Sciatic nerve (tissue), 2 donors: ENCODE results near the gene GMNC. TPM values are rescaled to one million over a fixed set of nuclear protein-coding genes. Genes with fewer than 3 reads are reported as not detected.
"Not testable (repeated sequence)": the region's sequence is repeated elsewhere in the genome, so short reads cannot be mapped to it uniquely, and the experiment has no call there.

ENCODE experiments used
- ATAC-seq: fragments of 200-7000 bp; cut with Tn5 transposase; one replicate; pipeline ENCODE4 v1.9.1; 2020; ENCODE audit warnings: mild to moderate bottlenecking, moderate library complexity
- DNase-seq: peaks from one replicate; pipeline ENCODE4 v3.0.0-alpha.2; 2020; ENCODE audit warnings: low spot score
- intact Hi-C: fragments of 100-400 bp; cut with DNase I; formaldehyde crosslinking; loops from one replicate; pipeline ENCODE4 v1.14.2; 2022
- total RNA-seq: library from RNA; stranded (reverse); fragmentation: NEBNext Ultra II Directional; extraction: Animal tissue kit (Norgen Biotek cat#: 25700); gene quantifications from one replicate; pipeline ENCODE4 v1.2.1, GENCODE V29; 2021
- donor health status: DM: no; HTN: no; CAD: no.
- donor health status: DM: no; HTN: no; CAD: no.

GMNC gene, protein sequence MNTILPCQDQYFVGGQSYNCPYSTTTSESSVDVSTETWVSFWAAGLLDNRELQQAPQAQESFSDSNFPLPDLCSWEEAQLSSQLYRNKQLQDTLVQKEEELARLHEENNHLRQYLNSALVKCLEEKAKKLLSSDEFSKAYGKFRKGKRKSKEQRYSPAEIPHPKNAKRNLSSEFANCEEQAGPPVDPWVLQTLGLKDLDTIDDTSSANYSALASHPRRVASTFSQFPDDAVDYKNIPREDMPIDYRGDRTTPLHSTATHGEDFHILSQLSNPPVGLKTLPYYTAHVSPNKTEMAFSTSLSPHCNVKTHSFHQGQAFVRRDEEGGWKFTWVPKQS
- total RNA-seq, result not detected

DNA sequence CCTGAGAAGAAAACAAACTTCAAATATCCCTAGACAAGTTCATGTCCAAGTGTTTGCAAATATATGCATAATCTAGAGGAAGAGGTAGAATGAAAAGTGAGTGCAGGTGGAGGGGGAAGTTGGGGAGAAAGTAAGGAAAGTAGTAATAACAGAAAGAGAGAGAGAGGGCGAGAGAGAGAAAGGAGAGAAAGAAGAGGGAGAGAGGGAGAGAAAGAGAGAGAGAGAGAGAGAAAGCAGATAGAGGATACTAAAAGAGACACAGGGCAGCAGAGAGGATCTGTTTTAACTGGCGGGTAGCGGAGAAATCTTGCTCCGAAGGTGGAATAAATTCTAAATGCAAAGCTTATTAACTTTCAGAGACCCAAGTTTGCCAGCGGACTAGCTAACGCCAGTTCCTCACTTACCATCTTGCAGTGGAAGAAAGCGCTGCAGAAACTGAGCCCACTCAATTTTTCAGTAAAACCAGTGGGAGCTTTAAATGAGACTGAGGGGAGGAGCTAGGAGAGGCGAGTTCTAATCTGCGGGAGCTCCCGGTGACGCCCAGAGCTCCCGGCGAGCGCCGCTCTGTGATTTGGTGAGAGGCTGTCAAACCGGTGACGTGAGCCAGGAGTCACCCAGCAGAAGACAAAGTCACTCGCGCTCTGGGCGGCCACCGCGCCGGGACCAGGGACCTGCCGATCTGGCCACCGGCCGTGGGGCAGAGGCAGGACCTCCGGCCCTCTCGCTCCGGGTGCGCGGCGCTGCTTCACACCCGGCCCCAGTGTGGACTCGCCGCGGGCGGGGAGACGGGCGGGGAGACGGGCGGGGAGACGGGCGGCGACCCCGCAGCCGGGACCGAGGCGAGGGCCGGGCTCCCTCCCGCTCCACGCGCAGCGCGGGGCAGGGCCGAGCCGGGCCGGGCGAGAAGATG, at the start of gene GMNC:
Gene GMNC, minus strand, starts transcription at position 486 of the 910 bp plus-strand sequence. Its CDS starts 79 bp downstream, at position 407.
- intact Hi-C loops, result no loop called here
- ATAC-seq, result peak; percentile 97

DNA sequence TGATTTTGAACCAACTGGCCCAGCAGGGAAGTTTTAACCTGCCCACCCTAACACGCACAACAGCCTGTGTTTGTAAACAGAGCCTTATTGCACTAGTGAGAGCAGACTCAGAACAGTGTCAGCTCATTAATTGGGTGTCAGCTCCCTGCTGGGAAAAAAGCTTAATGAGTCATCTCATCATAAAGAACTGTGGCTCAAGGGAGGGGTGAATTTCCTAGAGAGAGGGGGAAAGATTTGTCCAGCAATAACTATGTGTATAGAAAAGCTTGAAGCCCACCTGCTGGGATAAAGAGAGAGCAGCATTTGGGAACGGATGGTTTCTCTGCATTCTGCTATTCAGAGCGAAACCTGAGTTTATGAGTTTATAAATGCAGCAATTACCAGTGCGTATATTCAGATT, 48.9 kb upstream of the GMNC start:
- ATAC-seq (no peak), DNase-seq (no peak)
- intact Hi-C loops, result no loop called here

More for the DNA sequence above, at the start of gene GMNC:
- DNase-seq, result peak; percentile 83

DNA sequence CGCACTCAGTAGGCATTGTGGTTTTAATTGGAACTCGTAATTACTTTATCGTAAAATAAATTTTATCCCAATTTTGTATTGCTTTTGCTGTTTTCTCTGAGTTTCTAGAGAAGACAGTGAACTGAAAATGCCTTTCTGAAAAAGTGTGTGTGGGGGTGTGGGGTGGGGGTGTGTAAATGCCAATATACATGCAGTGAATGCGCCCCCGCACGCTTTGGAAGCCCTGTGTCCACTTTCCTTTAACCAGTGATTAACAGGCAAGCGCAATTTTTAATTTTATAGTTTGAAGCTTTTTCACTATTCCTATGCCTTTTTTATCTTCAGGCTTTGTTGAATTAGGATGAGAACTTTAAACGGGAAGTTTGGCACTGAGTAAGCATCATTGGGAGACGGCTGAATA, 47.4 kb upstream of the GMNC start:
- ATAC-seq (no peak), DNase-seq (no peak)
- intact Hi-C loops, result no loop called here

DNA sequence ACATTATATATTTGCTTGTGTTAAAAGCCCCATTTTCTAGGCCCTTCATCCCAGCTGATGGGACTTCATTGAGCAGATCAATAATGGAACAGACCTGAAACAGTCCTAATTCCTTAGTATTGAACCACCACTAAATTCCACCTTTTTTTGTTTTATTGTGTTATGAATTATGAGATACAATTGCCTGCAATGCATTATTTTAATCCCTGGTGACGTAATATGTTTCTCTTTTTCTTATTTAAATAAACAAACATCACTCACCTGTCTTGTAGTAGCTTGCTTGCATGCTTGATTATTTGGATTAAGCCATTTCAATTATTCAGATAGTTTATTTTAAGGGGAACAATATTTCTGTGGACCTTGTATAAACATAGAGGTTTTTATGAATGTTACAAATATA, 40.7 kb upstream of the GMNC start:
- no peak for ATAC-seq
- intact Hi-C loops, result no loop called here
- DNase-seq, result no peak

DNA sequence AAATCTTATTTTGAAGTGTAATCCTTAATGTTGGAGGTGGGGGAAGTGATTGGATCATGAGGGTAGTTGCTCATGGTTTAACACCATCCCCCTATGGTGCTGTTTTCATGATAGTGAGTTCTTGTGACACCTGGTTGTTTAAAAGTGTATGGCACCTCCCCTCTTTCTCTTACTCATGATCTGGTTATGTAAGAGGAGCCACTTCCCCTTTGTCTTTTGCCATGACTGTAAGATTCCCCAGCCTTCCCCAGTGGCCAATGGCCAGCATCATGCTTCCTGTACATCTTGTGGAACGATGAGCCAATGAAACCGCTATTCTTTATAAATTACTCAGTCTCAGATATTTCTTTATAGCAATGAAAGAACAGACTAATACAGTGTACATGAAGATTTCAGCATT, 39.8 kb upstream of the GMNC start:
- no peak for ATAC-seq
- intact Hi-C loops, result no loop called here
- DNase-seq, result no peak

DNA sequence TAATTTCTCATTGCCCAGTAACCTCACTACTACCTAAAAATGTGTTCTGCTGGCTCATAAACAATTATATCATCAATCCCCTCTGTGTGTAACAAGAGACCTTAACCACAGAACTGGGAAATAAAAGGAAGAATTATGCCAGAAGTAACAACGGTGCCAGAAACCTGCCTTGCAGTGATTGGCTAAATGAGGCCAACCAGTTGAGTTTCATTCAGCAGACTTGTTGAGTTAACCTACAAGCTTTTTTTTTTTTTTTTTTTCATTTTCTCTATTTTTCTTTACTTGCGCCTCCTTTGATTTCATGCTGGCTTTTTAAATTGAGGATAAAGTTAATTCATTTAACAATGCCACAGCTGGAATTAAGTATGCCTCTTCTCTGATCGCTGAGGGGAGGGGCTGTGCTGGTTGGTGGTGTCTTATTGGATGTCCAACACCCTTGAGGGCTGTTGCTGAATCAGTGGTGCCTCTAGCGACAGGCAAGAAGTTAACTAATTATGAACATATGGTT, 30.0 kb upstream of the GMNC start:
- intact Hi-C loops, result loop anchor here (10.0 kb wide), 1 partner anchor 172 kb away; no protein-coding TSS in a partner anchor
- DNase-seq (no peak), ATAC-seq (no peak)

DNA sequence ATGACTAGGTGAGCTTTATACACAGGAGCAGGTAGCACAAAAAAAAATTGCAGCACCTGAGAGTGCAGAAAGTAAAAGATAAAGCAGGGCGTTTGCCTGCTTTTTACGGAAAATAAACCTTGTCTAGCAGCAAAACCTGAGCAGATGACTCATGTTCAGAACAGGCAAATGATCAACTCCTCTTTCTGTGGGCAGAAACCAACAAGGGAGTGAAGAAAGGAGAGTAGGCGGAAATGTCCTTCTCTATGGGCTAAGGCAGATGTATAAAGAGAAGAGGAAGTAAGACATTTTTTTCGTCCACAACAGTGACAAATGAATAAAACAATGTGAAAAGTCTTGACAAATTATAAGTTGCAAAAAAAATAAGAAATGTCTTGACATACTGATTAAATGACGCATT, 24.5 kb upstream of the GMNC start:
- no peak for ATAC-seq
- DNase-seq, result no peak
- intact Hi-C loops, result no loop called here

DNA sequence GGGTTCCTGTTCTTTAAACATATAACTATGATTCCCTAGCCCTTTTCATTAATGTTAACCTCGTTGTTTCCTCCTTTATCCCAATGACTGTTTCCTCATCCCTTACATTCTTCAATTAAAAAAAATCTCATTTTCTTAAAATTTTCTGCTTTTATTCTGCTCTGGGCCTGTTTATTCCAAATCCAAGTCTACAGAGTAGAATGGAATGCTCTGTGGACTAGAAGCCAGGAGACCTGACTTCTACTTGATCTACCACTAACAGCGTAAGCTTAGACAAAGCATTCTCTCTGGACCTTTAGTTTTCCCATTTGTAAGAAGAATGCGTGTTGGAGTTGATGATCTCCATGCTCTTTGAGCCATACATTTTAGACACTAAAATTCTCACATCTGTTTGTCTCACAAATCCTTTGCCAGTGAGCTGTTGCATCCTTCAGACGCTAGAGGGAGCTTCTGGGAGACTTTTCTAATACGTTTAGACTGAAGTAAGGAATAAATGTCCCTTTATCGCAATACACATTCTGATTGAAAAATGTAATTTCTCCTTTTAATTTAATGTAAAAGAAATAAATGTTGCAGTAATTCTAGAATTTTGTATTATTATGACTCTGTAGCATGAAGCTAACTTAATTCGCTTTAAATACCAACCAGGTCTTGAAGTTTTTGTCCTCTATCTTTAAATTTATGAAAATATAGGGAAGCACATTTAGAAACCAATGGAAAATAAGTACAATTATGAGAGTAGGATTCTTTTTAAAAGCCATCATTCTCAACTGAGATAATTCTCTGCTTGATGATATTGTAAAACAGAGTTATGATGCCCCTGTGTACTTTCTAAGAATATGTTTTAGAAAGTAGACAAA, 21.7 kb upstream of the GMNC start:
- DNase-seq (no peak), ATAC-seq (no peak)
- intact Hi-C loops, result no loop called here

DNA sequence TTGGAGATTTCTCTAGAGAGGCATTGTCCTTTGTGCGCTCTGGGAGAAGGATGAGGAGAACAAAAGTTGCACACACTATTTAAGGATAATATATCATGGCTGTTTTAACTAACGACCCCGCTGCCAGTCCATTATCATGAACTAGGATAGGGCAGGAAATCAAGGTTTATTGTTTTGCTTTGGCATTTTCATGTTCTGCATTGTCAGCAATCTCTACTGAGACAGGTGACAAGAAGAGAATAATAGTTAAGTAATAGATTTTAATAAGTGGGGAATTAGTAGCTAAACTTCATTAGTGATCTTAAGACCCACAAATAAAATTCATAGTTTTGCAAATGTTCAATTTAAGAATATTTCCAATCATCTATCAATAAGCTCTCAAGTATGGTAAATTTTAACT, 20.6 kb upstream of the GMNC start:
- DNase-seq (no peak), ATAC-seq (no peak)
- intact Hi-C loops, result no loop called here

DNA sequence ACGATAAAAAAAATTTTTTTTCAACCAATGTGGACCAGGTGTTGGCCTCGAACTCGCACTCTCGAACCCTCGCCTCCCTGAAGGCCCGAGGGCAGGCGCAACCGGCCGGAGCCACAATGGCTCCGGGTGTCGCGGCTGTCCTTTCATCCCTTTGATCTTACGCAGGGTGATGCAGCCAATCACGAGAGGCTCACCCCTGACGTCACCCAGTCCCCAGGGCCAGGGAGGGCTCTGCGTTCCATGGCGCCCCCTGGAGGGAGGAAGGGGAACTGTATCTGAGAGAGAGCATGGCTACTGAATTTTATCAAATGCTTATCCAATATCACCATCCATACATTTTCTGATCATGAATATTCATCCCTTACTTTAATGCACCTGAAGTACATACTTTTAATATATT, 15.4 kb upstream of the GMNC start:
- no peak for DNase-seq
- intact Hi-C loops, result no loop called here
- no peak for ATAC-seq

DNA sequence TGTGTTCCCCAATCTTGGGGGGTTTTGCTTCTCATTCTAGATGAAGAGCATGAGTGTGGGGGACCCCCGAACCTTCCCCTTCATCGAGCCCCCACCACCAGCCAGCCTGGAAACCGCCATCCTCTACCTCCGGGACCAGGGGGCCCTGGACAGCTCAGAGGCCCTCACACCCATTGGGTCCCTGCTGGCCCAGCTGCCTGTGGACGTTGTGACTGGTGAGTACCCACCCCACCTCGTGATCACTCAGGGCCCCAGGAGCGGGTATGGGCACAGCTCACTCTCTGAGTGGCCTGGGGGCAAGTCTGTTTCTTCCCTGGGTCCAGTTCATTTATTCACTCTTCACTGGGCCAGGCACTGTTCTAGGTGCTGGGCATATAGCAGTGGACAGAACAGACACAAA, 13.9 kb upstream of the GMNC start:
- intact Hi-C loops, ATAC-seq, DNase-seq: not testable (repeated sequence)

DNA sequence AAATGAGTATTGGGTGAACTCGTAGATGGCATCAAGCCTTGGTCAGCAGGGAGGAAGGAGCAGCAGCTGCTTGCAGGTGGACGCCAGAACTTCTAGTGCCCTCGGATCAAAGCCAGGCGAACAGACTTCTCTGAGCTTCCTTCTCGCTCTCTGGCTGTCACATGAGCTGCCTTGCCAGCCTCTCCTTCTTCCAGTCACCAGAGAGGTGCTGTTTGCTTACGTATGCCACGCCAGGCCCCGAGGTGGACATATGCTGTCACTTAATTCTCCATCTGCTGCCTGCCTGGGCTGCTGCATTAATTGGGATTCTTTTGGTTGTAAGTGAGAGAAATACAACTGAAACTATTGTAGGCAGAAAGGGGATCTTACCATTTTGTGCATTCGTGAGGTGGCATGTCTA, 12.6 kb upstream of the GMNC start:
- intact Hi-C loops, ATAC-seq, DNase-seq: not testable (repeated sequence)

DNA sequence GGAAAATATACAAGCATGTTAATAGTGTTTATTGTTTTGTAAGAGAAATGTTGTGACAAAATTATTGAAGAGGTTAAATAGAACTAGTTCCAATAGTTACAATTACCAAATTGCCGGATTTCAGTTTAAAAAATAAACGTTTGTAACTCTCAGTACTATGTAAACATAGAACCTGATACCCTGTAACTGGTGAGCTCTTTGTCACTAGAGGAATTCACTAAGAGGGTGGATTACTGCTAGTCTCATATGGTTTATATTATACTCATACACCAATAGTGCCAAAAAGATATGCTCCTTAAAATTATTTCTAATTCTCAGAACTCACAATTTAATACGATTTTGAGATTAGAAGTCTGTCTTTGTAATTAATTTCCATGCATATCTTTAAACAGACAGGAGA, 7.6 kb upstream of the GMNC start:
- intact Hi-C loops, result no loop called here
- ATAC-seq (no peak), DNase-seq (no peak)

DNA sequence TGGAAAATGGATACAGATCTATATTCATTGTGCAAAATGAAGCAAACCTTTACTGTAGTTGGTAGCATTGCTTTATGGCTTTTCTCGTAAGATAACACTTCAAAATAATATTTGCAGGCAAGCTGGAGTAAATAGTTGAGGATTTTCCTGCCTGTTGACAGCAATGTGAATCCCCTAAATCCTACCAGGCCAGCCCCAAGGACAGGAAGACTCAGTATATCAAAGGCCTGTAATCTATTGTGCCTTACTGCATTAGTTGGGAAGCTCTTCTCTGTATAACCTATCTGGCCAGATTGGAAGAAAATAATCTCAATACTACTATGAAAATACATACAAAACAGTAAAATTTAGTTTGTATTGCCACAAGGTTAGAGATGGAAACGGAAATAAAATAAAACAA, 4.6 kb upstream of the GMNC start:
- no peak for DNase-seq

DNA sequence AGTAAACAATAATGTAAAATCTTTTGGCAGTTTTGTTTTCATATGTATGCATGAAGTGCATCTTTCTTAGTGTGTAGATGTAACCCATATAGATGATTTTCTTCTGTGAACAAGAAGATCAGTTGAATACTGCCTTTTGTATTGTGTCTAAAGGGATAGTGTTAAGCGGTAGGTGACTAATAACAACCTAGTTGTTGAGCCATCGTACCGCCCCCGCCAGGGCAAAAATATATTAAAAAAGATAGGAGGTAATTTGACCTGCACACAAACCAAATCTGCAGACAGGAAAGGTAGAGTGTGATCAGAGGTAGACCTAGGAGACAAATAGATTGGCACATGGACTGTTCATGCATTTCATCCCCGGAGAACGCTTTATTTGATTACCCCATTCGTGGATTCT, 3.3 kb upstream of the GMNC start:
- intact Hi-C loops, result no loop called here
- DNase-seq (no peak), ATAC-seq (no peak)

More for the DNA sequence above, 4.6 kb upstream of the GMNC start:
- ATAC-seq, result no peak
- intact Hi-C loops, result no loop called here

DNA sequence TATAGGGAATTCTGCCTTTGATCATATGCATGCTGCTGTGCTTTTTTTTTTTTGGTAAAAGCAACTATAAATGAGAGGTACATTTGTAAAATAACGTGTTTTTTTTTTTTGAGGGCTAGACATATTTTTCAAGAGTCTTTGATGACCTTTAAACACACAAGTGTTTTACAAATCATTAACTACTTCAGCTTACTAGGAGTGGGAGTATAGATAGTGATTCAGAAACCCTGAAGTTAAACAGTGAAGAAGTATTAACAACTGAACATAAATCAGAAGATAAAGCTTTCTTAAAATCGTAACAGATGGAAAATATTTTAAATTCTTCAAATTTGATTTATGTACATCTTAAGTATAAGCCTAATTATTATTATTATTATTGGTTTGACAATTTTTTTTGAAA, 2.9 kb upstream of the GMNC start:
- intact Hi-C loops, result no loop called here
- no peak for DNase-seq
- ATAC-seq, result no peak

DNA sequence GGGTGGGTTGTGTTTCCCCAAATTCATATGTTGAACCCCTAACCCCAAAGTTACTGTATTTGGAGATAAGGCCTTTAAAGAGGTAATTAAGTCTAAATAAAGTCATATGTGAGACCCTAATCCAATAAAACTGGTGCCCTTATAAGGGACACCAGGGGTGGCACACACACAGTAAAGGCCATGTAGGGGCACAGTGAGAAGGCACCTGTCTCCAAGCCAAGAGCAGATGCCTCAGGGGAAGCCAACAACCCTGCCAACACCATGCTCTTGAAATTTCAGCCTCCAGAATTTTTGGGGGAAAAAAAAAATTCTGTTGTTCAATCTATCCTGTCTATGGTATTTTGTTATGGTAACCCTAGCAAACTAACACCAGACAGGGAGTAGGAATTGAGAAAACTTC, 1.5 kb upstream of the GMNC start:
- intact Hi-C loops, result no loop called here
- ATAC-seq, result no peak
- DNase-seq, result no peak

DNA sequence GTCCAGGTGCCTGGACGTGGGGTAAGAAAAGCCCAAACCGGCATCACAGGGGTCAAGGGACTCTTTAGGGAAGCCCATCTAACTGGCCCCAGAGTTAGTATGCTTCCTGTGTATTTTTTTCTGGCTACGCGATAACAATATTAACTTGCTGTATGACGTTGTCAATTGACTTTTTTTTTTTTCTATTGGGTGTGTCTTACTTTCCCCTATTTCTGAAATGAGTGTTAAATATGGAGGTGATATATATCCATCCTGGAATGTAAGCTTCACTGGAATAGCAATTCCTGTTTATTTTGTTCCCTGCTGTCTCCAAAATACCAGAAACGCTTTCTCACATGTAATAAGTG, 598 bp upstream of the GMNC start:
- no peak for DNase-seq
- intact Hi-C loops, result no loop called here
- no peak for ATAC-seq

DNA sequence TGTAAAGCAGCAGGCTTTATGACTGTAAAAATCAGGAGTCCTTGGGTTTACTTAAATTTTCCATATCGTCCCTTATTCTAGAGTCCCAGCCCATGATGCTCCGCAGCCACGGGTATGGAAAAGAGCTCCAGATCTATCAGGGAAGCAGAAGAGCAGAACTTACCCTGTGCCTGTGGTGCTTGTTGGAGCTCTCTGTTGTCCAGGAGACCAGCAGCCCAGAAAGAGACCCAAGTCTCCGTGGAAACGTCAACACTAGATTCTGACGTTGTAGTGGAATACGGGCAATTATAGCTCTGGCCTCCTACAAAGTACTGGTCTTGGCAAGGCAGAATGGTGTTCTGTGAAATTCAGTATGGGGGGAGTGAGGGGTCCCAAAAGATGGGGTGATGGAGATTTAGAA, 2.0 kb downstream of the GMNC start:
- intact Hi-C loops, result no loop called here
- DNase-seq (no peak), ATAC-seq (no peak)
